Mucosa of descending colon (tissue), 3 donors: ENCODE data around the gene CSTF3. TPM values are rescaled to one million over a fixed set of nuclear protein-coding genes. Genes with fewer than 3 reads are reported as not detected.
"Not testable (repeated sequence)": the region's sequence is repeated elsewhere in the genome, so short reads cannot be mapped to it uniquely, and the experiment has no call there.

Experiments
- ATAC-seq: fragments of 200-7000 bp; cut with Tn5 transposase; one replicate; pipeline ENCODE4 v1.9.1; 2020; ENCODE audit warnings: mild to moderate bottlenecking, moderate library complexity
- DNase-seq, 3 donors: peaks; one replicate each; pipeline ENCODE4 v3.0.0-alpha.2; 2020
- H3K36me3 ChIP-seq: fragments of 200-600 bp; one replicate; pipeline ENCODE4 v1.8.0; 2021; ENCODE audit warnings: low read depth, mild to moderate bottlenecking
- H3K4me1 ChIP-seq: fragments of 200-600 bp; one replicate; pipeline ENCODE4 v1.8.0; 2021; ENCODE audit warnings: low read depth, mild to moderate bottlenecking
- H3K4me3 ChIP-seq: fragments of 200-600 bp; one replicate; pipeline ENCODE4 v1.8.0; 2021; ENCODE audit warnings: mild to moderate bottlenecking
- H3K9me3 ChIP-seq: fragments of 200-600 bp; one replicate; pipeline ENCODE4 v1.8.0; 2021; ENCODE audit warnings: mild to moderate bottlenecking
- CTCF ChIP-seq: fragments of 200-600 bp; IDR thresholded peaks from one replicate; pipeline ENCODE4 v1.8.0; 2022; ENCODE audit warnings: antibody characterized with exemption, mild to moderate bottlenecking
- intact Hi-C, 2 donors: fragments of 100-400 bp; cut with DNase I in 1 of 2; cut with micrococcal nuclease in 1 of 2; formaldehyde crosslinking; loops; one replicate each; pipeline versions ENCODE4 v1.11.0 to v1.11.1; 2022; cut with DNase I, micrococcal nuclease
- total RNA-seq, 3 donors: library from RNA; stranded (reverse); fragmentation: NEBNext Ultra II Directional in 2 of 3; extraction: Animal tissue kit (Norgen Biotek cat#: 25700) in 2 of 3; gene quantifications; one replicate each; pipeline versions ENCODE4 v1.2.1 to v1.2.4, GENCODE V29; 2021 to 2023
- donor health status: DM: no; HTN: no; CAD: no; lungs with moderate emphysema.
- donor health status: DM: no; HTN: no; CAD: no.
- donor health status: DM: no; HTN: yes; CAD: no.

The CSTF3 gene
- total RNA-seq, 3 donors from 2014 or later: 19.2 to 21.9 (median 20.2) TPM

DNA sequence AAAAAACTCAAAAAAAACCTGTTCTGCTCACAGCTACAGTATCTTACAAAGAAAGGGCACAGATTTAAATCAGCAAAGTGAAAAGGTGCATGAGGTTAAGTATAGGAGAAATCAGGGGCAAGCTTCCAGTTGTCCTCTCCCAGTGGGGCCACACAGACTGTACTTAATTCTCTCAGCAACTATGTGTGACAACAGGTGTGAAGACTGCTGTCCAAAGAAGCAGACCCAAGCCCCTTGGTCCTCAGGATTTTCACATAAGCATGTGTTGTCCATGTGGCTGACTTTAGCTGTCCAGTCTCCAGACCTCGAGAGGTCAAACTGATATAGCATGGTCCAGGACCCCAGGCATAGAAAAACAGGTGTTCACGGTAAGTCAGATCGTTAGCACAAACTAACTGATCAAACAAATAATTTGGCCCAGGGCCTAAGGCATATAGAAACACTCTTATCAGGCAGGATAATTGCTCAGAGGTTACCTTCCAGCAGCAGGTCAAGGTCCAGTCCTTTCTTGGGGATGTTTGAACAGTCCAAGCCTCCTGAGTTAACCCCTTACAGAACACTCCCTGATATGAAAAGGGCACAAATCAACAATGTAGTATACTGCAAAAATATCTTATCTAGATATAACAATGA is 21.1 kb upstream of the CSTF3 start:
- no peaks in the 10 kb centered on the region for H3K36me3 ChIP-seq
- intact Hi-C loops: no loop called here
- no peak overlapping the region for H3K4me3 ChIP-seq
- no peak for TF ChIP-seq CTCF
- H3K9me3 ChIP-seq: no peaks in the 10 kb centered on the region
- ATAC-seq (peak; percentile 98), DNase-seq (peak in 1 of 3 donors; percentile 73)
- peaks cover 23% of the 10 kb centered on the region for H3K4me1 ChIP-seq

- intact Hi-C loops: no loop called here
- Histone ChIP-seq H3K4me3 (no peak overlapping the region), H3K9me3 (no peaks in the 10 kb centered on the region), H3K36me3 (no peaks in the 10 kb centered on the region), H3K4me1 (peaks cover 23% of the 10 kb centered on the region)
- no peak for TF ChIP-seq CTCF
- ATAC-seq (no peak), DNase-seq (no peak)
These were observed 18.1 kb upstream of the CSTF3 start for GRCh38 chr11:33179348-33179803.

DNA sequence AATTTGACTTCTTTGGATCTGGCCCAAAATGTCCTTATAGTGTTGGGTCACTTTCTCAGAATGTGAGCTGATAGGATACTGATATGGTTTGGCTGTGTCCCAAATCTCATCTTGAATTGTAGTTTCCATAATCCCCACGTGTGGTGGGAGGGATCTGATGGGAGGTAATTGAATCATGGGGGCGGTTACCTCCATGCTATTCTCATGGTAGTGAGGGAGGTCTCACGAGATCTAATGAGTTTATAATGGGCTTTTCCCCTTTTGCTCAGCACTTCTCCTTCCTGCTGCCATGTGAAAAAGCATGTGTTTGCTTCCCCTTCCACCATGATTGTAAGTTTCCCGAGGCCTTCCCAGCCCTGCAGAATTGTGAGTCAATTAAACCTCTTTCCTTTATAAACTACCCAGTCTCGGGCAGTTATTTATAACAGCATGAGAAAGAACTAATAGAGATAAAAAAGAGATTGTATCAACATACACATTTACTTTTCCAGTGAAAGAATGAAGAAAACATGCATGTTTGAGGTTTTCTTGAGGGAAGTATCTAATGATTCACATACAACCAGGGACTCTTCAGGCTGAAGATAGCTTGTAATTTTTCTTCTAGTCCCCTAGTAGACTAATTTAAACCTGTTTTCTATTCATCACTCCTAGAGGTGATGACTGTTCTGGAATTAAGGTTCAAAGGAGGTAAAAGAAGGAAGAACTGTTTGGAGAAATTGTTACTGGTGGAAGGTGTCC is 17.3 kb upstream of the CSTF3 start:
- Histone ChIP-seq H3K4me1 (peaks cover 21% of the 10 kb centered on the region), H3K4me3 (no peak overlapping the region), H3K36me3 (no peaks in the 10 kb centered on the region), H3K9me3 (no peaks in the 10 kb centered on the region)
- no peak for TF ChIP-seq CTCF
- intact Hi-C loops: no loop called here
- ATAC-seq (no peak), DNase-seq (no peak)

- H3K4me1 ChIP-seq: peaks cover 14% of the 10 kb centered on the region
- DNase-seq (no peak), ATAC-seq (no peak)
- intact Hi-C loops: no loop called here
- no peak for TF ChIP-seq CTCF
- no peak overlapping the region for H3K4me3 ChIP-seq
- H3K9me3 ChIP-seq: no peaks in the 10 kb centered on the region
- H3K36me3 ChIP-seq: no peaks in the 10 kb centered on the region
These were observed 16.5 kb upstream of the CSTF3 start for GRCh38 chr11:33177676-33178336.

DNA sequence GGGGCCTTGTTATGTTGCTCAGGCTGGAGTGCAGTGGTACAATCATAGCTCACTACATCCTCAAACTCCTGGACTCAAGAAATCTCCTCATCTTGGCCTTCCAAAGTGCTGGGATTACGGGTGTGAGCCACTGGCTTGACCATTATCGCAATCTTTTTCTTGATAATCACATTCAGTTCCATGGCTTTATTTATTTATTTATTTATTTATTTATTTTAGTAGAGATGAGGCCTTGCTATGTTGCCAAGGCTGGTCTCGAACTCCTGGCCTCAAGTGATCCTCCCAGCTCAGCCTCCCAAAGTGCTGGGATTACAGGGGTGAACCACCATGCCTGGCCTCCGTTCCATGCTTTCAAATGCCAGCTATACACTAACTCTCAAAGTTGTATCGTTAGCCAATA is 15.5 kb upstream of the CSTF3 start:
- intact Hi-C loops, H3K36me3 ChIP-seq, H3K4me1 ChIP-seq, H3K9me3 ChIP-seq, DNase-seq, H3K4me3 ChIP-seq, ATAC-seq: not testable (repeated sequence)

- no peak for TF ChIP-seq CTCF
- no peaks in the 10 kb centered on the region for H3K4me1 ChIP-seq
- H3K9me3 ChIP-seq: no peaks in the 10 kb centered on the region
- ATAC-seq (no peak), DNase-seq (no peak)
- H3K4me3 ChIP-seq: no peak overlapping the region
- no peaks in the 10 kb centered on the region for H3K36me3 ChIP-seq
- intact Hi-C loops: no loop called here
These were observed 11.7 kb upstream of the CSTF3 start for GRCh38 chr11:33172996-33173395.
